ENCODE measurements around the gene NOTUM. TPM values are rescaled to one million over a fixed set of nuclear protein-coding genes. Genes with fewer than 3 reads are reported as not detected.
A peak's percentile ranks its signal among the peaks of the same experiment; 100 is the strongest.
"Not testable (repeated sequence)": the region's sequence is repeated elsewhere in the genome, so short reads cannot be mapped to it uniquely, and the experiment has no call there.

Gene NOTUM
- total and polyA plus RNA-seq, 4 donors, result 0.71 to 7.6 (median 2.2) TPM

DNA sequence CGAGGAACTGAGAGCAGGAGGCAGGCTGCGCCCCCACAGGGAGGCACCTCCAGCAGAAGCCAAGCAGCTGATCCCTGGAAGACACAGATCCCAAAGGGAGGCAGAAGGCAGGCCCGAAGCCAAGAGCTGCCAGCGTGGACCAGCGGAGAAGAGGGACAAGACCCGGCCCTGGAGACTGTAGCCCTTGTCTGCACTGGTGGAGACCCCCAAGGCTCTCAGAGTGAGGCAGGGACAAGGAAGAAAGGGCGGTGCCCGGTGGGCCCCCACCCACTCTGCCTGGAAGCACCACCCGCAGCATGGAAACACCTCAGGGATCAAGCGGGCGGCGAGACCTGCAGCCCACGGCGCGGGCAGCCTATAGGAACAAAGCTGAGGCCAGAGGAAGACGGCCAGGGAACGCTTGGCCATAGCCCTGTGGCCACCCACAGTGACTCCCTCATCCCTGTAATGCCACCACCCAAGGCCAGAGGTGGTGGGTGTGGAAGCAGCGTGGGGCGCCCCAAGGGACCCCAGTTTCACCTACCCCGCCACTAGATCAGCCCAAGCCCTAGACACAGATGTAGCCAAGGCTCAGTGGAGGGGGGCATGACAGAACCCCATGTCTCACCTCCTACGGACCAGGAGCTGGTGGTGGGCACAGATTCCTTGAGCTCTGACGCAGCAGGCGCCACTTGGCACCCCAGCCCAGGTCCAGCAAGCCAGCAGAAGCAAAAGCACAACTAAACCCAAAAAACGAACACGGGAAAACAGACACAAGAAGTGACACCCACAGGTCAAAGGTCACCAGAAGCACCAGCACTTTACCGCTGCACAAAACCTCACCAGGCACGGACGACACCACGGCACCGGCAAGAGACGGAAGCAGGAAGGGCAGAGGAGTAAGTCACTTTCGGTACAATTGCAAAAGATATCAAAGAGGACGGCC, 40.1 kb downstream of the NOTUM start:
- no peak for DNase-seq
- no peaks in the 10 kb centered on the region for H3K27me3 ChIP-seq (ENCODE audit: control insufficient read depth in 3 of 3, insufficient read depth in 3 of 3, low read length in 2 of 3)
- H3K9ac ChIP-seq (ENCODE audit: insufficient read depth in 1 of 2, low read length in 2 of 2), result no peak overlapping the region
- TF ChIP-seq, protein P1, sequence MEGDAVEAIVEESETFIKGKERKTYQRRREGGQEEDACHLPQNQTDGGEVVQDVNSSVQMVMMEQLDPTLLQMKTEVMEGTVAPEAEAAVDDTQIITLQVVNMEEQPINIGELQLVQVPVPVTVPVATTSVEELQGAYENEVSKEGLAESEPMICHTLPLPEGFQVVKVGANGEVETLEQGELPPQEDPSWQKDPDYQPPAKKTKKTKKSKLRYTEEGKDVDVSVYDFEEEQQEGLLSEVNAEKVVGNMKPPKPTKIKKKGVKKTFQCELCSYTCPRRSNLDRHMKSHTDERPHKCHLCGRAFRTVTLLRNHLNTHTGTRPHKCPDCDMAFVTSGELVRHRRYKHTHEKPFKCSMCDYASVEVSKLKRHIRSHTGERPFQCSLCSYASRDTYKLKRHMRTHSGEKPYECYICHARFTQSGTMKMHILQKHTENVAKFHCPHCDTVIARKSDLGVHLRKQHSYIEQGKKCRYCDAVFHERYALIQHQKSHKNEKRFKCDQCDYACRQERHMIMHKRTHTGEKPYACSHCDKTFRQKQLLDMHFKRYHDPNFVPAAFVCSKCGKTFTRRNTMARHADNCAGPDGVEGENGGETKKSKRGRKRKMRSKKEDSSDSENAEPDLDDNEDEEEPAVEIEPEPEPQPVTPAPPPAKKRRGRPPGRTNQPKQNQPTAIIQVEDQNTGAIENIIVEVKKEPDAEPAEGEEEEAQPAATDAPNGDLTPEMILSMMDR (IDR thresholded peaks at IDR 0.05; ENCODE audit: control extremely low read depth, extremely low read depth), result no peak
- no peak overlapping the region for H3K27ac ChIP-seq (ENCODE audit: low read depth in 1 of 2, low read length in 1 of 2)
- no peaks in the 10 kb centered on the region for H3K9me3 ChIP-seq (ENCODE audit: control insufficient read depth in 4 of 4, insufficient read depth in 3 of 4, low read length in 3 of 4)
- WGBS, 2 donors, result 68 to 81% methylated on average over 30 to 33 of the region's 33 CpGs
- ATAC-seq (ENCODE audit: insufficient read depth, low FRiP score), result no peak
- peaks cover 0 to 28% (median 7%) of the 10 kb centered on the region in 4 donors for H3K36me3 ChIP-seq (ENCODE audit: control insufficient read depth in 4 of 4, insufficient read depth in 4 of 4, low read length in 4 of 4)
- peaks cover 4 to 39% (median 12%) of the 10 kb centered on the region in 5 donors for H3K4me1 ChIP-seq (ENCODE audit: control insufficient read depth in 5 of 5, insufficient read depth in 5 of 5, low read length in 5 of 5)
- no peak overlapping the region for H3K4me3 ChIP-seq

DNA sequence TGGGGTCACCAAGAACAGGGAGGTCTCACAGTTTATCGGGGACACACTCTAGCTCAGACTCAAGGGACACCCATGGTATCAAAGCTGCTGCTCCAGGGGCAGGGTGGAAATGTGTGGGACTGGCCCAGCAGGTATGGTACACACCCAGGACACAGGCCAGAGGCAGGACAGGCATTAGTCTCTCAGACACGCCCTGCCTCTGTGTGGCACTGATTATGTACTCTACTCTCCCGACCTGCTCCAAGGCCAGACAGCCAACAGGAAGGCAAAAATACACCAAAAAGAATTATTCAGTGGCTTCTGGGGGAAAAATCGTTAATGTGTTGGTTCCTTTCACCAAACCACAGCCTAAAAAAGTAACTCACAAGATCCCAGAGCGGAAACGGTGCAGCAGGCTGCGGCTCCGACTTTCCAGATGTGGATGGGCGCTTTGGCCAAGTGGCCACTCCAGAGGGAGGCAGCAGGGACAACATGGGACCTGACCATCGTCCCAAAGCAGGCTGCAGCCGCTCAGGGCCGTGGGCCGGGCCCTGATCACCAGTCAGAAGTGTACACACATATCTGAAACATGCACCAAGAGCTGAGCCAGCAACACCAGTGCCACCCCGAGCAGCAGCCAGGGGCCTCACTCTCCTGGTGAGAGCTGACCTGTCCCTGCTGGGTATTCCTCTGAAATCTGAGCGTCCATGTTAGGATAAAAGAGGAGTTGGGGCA, 42.0 kb downstream of the NOTUM start:
- H3K9ac ChIP-seq (ENCODE audit: insufficient read depth in 1 of 2, low read length in 2 of 2), result no peak overlapping the region
- no peak for DNase-seq

DNA sequence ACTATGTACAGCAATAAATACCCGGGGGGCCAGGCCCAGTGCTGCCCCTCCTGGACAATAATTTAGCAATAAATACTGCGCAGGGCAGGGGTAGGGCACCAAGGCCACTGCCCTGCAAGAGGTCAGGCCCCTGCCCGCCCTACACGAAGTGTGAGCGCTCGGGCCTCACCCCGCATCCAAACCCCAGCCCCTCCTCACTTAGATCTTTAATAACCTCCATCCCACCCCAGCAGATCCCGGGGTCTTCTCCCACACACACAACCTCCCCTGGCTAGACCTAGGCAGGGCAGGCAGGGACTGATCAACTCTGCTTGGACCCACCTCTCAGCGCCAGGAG, 42.7 kb downstream of the NOTUM start:
- ATAC-seq (ENCODE audit: insufficient read depth, low FRiP score); H3K9me3 ChIP-seq (ENCODE audit: control insufficient read depth in 4 of 4, insufficient read depth in 3 of 4, low read length in 3 of 4); H3K27me3 ChIP-seq (ENCODE audit: control insufficient read depth in 3 of 3, insufficient read depth in 3 of 3, low read length in 2 of 3); H3K4me3 ChIP-seq; H3K9ac ChIP-seq (ENCODE audit: insufficient read depth in 1 of 2, low read length in 2 of 2); DNase-seq: not testable (repeated sequence)
- Histone ChIP-seq H3K4me1 (ENCODE audit: control insufficient read depth in 5 of 5, insufficient read depth in 5 of 5, low read length in 5 of 5) (peaks cover 4 to 19% (median 7%) of the 10 kb centered on the region in 5 donors), H3K27ac (ENCODE audit: low read depth in 1 of 2, low read length in 1 of 2) (peak overlapping the region in 1 of 2 donors; percentile 58), H3K36me3 (ENCODE audit: control insufficient read depth in 4 of 4, insufficient read depth in 4 of 4, low read length in 4 of 4) (peaks cover 10 to 54% (median 13%) of the 10 kb centered on the region in 4 donors)
- 35 to 40% methylated on average over 9 of the region's 9 CpGs for WGBS, 2 donors

More for the DNA sequence above, 42.0 kb downstream of the NOTUM start:
- Histone ChIP-seq H3K27ac (ENCODE audit: low read depth in 1 of 2, low read length in 1 of 2) (peak overlapping the region in 1 of 2 donors; percentile 2), H3K4me1 (ENCODE audit: control insufficient read depth in 5 of 5, insufficient read depth in 5 of 5, low read length in 5 of 5) (peaks cover 4 to 25% (median 12%) of the 10 kb centered on the region in 5 donors), H3K27me3 (ENCODE audit: control insufficient read depth in 3 of 3, insufficient read depth in 3 of 3, low read length in 2 of 3) (no peaks in the 10 kb centered on the region), H3K9me3 (ENCODE audit: control insufficient read depth in 4 of 4, insufficient read depth in 3 of 4, low read length in 3 of 4) (no peaks in the 10 kb centered on the region), H3K36me3 (ENCODE audit: control insufficient read depth in 4 of 4, insufficient read depth in 4 of 4, low read length in 4 of 4) (peaks cover 4 to 47% (median 9%) of the 10 kb centered on the region in 4 donors), H3K4me3 (no peak overlapping the region)
- TF ChIP-seq, protein P1 (IDR thresholded peaks at IDR 0.05; ENCODE audit: control extremely low read depth, extremely low read depth), result no peak
- 65 to 74% methylated on average over 15 of the region's 15 CpGs for WGBS, 2 donors
- no peak for ATAC-seq (ENCODE audit: insufficient read depth, low FRiP score)

Data from lung (tissue), 12 donors.